ENCODE results near the gene SH3BGRL. TPM values are rescaled to one million over a fixed set of nuclear protein-coding genes. Genes with fewer than 3 reads are reported as not detected.

The SH3BGRL gene
- total RNA-seq, 1 experiment from 2014 or later = 41.8 TPM

- no peak overlapping the region for H4K5ac ChIP-seq (ENCODE audit: insufficient read length, low read depth, low read length)
- no peaks in the 10 kb centered on the region; the same call in 1 of the 2 replicates for H3K27me3 Mint-ChIP-seq (ENCODE audit: low read depth)
- H3K18ac ChIP-seq (ENCODE audit: insufficient read length, low read depth, low read length) = no peak overlapping the region
- no CpG with 5 or more reads among the region's 8 CpGs for WGBS (ENCODE audit: extremely low coverage, insufficient read length, low lambda C conversion rate)
- H3K27me3 ChIP-seq (ENCODE audit: insufficient read depth, low read length) = no peaks in the 10 kb centered on the region
- H2BK12ac ChIP-seq (ENCODE audit: insufficient read length, low read depth, low read length) = no peak overlapping the region
- TF ChIP-seq, protein P1, sequence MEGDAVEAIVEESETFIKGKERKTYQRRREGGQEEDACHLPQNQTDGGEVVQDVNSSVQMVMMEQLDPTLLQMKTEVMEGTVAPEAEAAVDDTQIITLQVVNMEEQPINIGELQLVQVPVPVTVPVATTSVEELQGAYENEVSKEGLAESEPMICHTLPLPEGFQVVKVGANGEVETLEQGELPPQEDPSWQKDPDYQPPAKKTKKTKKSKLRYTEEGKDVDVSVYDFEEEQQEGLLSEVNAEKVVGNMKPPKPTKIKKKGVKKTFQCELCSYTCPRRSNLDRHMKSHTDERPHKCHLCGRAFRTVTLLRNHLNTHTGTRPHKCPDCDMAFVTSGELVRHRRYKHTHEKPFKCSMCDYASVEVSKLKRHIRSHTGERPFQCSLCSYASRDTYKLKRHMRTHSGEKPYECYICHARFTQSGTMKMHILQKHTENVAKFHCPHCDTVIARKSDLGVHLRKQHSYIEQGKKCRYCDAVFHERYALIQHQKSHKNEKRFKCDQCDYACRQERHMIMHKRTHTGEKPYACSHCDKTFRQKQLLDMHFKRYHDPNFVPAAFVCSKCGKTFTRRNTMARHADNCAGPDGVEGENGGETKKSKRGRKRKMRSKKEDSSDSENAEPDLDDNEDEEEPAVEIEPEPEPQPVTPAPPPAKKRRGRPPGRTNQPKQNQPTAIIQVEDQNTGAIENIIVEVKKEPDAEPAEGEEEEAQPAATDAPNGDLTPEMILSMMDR (conservative IDR thresholded peaks at IDR 0.05) = no peak
- no peak overlapping the region for H2BK5ac ChIP-seq (ENCODE audit: insufficient read length, low read length)
- no peaks in the 10 kb centered on the region; the same call in 1 of the 2 replicates for H3K79me2 ChIP-seq (ENCODE audit: insufficient read depth, low read length)
- H3K56ac ChIP-seq (ENCODE audit: insufficient read length, low read depth, low read length) = no peak overlapping the region
- H3K27ac Mint-ChIP-seq = no peak overlapping the region
- no peaks in the 10 kb centered on the region for H3K79me1 ChIP-seq (ENCODE audit: insufficient read depth, low read depth, low read length, poor library complexity, severe bottlenecking)
- H3K27ac ChIP-seq (ENCODE audit: insufficient read length, low read depth, low read length) = no peak overlapping the region
- H4K8ac ChIP-seq (replicated peaks; ENCODE audit: insufficient read length, low read depth, low read length) = no peak overlapping the region
- H2BK120ac ChIP-seq (ENCODE audit: low read depth, low read length, poor library complexity, severe bottlenecking) = no peak overlapping the region
- no peak overlapping the region for H2BK20ac ChIP-seq (ENCODE audit: low read depth, low read length, poor library complexity, severe bottlenecking)
- H3K9me3 ChIP-seq (ENCODE audit: control insufficient read depth, low read depth, low read length) = no peaks in the 10 kb centered on the region
- H4K20me1 ChIP-seq (ENCODE audit: control insufficient read depth, insufficient read depth, insufficient read length) = no peaks in the 10 kb centered on the region
- no peaks in the 10 kb centered on the region for H3K23me2 ChIP-seq (ENCODE audit: insufficient read length, low read depth, low read length, poor library complexity, severe bottlenecking)
- H2AFZ ChIP-seq (ENCODE audit: low read length) = no peak overlapping the region
- no peak overlapping the region for H3K14ac ChIP-seq (ENCODE audit: insufficient read depth, low read length)
- H3K36me3 Mint-ChIP-seq (ENCODE audit: insufficient read depth in 1 of 3, low read depth in 3 of 3) = peaks cover 8 to 26% (median 26%) of the 10 kb centered on the region in 3 experiments; a peak in 6 of 7 replicates
- H3K4me1 ChIP-seq (ENCODE audit: insufficient read depth, low read length) = no peaks in the 10 kb centered on the region
- DNase-seq = no peak
- no peak overlapping the region for H3K9ac ChIP-seq (ENCODE audit: extremely low read depth, insufficient read length, low read length)
- no peak overlapping the region for H3K23ac ChIP-seq (ENCODE audit: insufficient read length, low read depth, low read length)
- no peak overlapping the region for H3K4me3 Mint-ChIP-seq
- peaks cover 59 to 66% of the 10 kb centered on the region in 2 experiments for H3K9me3 Mint-ChIP-seq
- no peak overlapping the region for H4K91ac ChIP-seq (ENCODE audit: insufficient read length, low read depth, low read length)
- no peak overlapping the region for H3K4ac ChIP-seq (ENCODE audit: low read depth, low read length)
- H2AK5ac ChIP-seq (ENCODE audit: insufficient read length, low read length) = no peak overlapping the region
- no peak overlapping the region for H2BK15ac ChIP-seq (ENCODE audit: low read depth, low read length)
- H3K4me1 Mint-ChIP-seq = peaks cover 5 to 7% of the 10 kb centered on the region in 2 experiments; a peak in 3 of 4 replicates
- H3T11ph ChIP-seq (ENCODE audit: low read length) = no peak overlapping the region
- no peak overlapping the region for H3K4me2 ChIP-seq (ENCODE audit: insufficient read depth, insufficient read length, low read length)
Measured at GRCh38 chrX:81208916-81209315, 7.0 kb downstream of the SH3BGRL start.
